IMR-90 (cell line): Measurements from ENCODE around the gene SLC44A5. TPM values are rescaled to one million over a fixed set of nuclear protein-coding genes. Genes with fewer than 3 reads are reported as not detected.

ENCODE experiments used
- ATAC-seq: fragments of 200-7000 bp; cut with Tn5 transposase; 2 replicates; pipeline ENCODE4 v1.9.1; 2020; ENCODE audit warnings: low read depth, mild to moderate bottlenecking, moderate library complexity
- BruUV-seq: library from RNA; stranded (reverse); fragments of 400-500 nt; replicated peaks from 2 replicates; lab custom pipeline; 2021; lab: Mats Ljungman, UMichigan
- CTCF ChIA-PET: fragments of 300-600 bp; formaldehyde crosslinking; extraction: SDS; loops from one replicate; lab custom pipeline; 2021; ENCODE audit warnings: antibody characterized with exemption; lab: Yijun Ruan, JAX
- POLR2A ChIA-PET: fragments of 300-600 bp; sonication (Branson Sonifier 250); formaldehyde crosslinking; loops from one replicate; lab custom pipeline; 2022; ENCODE audit warnings: antibody characterized with exemption; ENCODE audit not compliant: unreplicated experiment; lab: Charles Lee
- DNase-seq: peaks from one replicate; pipeline ENCODE4 v3.0.0; 2013
- H2AFZ ChIP-seq: replicated peaks from 2 replicates; pipeline ENCODE3; 2013; ENCODE audit warnings: low read length, mild to moderate bottlenecking; ENCODE audit not compliant: poor library complexity
- H2AK5ac ChIP-seq: 2 replicates; pipeline ENCODE4 v1.6.1; 2013; ENCODE audit warnings: low read depth, low read length, inconsistent platforms
- H2AK9ac ChIP-seq: replicated peaks from 2 replicates; pipeline ENCODE3; 2013; ENCODE audit warnings: mild to moderate bottlenecking, low read depth, low read length, moderate library complexity; ENCODE audit not compliant: poor library complexity
- H2BK120ac ChIP-seq: 2 replicates; pipeline ENCODE4 v1.6.1; 2013; ENCODE audit warnings: low read depth, low read length, inconsistent platforms
- H2BK15ac ChIP-seq: 3 replicates; pipeline ENCODE4 v1.6.1; 2013; ENCODE audit warnings: low read depth, low read length, inconsistent platforms
- H2BK20ac ChIP-seq: 2 replicates; pipeline ENCODE4 v1.6.1; 2013; ENCODE audit warnings: low read depth, mild to moderate bottlenecking, inconsistent platforms, low read length, moderate library complexity
- H2BK5ac ChIP-seq: 2 replicates; pipeline ENCODE4 v1.6.1; 2013; ENCODE audit warnings: mild to moderate bottlenecking, low read depth, low read length, inconsistent platforms; ENCODE audit not compliant: poor library complexity, severe bottlenecking
- H3K14ac ChIP-seq: replicated peaks from 2 replicates; pipeline ENCODE4 v1.6.1; 2013; ENCODE audit warnings: low read depth, low read length, inconsistent platforms
- H3K18ac ChIP-seq: 2 replicates; pipeline ENCODE4 v1.6.1; 2013; ENCODE audit warnings: low read depth, low read length, control low read depth
- H3K23ac ChIP-seq: 2 replicates; pipeline ENCODE4 v1.6.1; 2013; ENCODE audit warnings: low read depth, low read length, inconsistent platforms
- H3K27ac ChIP-seq: 2 replicates; pipeline ENCODE4 v1.5.1; 2013; ENCODE audit warnings: mild to moderate bottlenecking, control low read depth, low read length; ENCODE audit not compliant: insufficient read depth
- H3K27me3 ChIP-seq: 2 replicates; pipeline ENCODE4 v1.6.1; 2013; ENCODE audit warnings: low read length; ENCODE audit not compliant: control insufficient read depth, insufficient read depth
- H3K36me3 ChIP-seq: 2 replicates; pipeline ENCODE4 v1.6.1; 2013; ENCODE audit warnings: low read length, mixed read lengths; ENCODE audit not compliant: control insufficient read depth, insufficient read depth
- H3K4ac ChIP-seq: 2 replicates; pipeline ENCODE4 v1.6.1; 2013; ENCODE audit warnings: low read depth, low read length, inconsistent platforms
- H3K4me1 ChIP-seq: 2 replicates; pipeline ENCODE4 v1.6.1; 2013; ENCODE audit warnings: low read length, mixed read lengths; ENCODE audit not compliant: control insufficient read depth, insufficient read depth
- H3K4me2 ChIP-seq: 2 replicates; pipeline ENCODE4 v1.6.1; 2013; ENCODE audit warnings: low read depth, mild to moderate bottlenecking, control low read depth, low read length, moderate library complexity
- H3K4me3 ChIP-seq: 2 replicates; pipeline ENCODE4 v1.5.1; 2013; ENCODE audit warnings: low read depth, mild to moderate bottlenecking, control low read depth, low read length, moderate library complexity; ENCODE audit not compliant: insufficient read depth
- H3K56ac ChIP-seq: 2 replicates; pipeline ENCODE4 v1.6.1; 2013; ENCODE audit warnings: low read length, inconsistent platforms; ENCODE audit not compliant: insufficient read depth; ENCODE audit errors: extremely low read depth
- H3K79me1 ChIP-seq, 2 experiments: 2 replicates each; pipeline ENCODE4 v1.6.1; 2013; ENCODE audit warnings: low read length in 2 of 2, inconsistent platforms in 1 of 2, low read depth in 1 of 2
- H3K9ac ChIP-seq: 2 replicates; pipeline ENCODE4 v1.6.1; 2013; ENCODE audit warnings: low read depth, low read length, control low read depth
- H3K9me1 ChIP-seq: 2 replicates; pipeline ENCODE4 v1.6.1; 2013; ENCODE audit warnings: low read length, inconsistent platforms; ENCODE audit not compliant: insufficient read depth
- H3K9me3 ChIP-seq: 2 replicates; pipeline ENCODE4 v1.6.1; 2013; ENCODE audit warnings: low read length; ENCODE audit not compliant: control insufficient read depth, insufficient read depth
- H4K20me1 ChIP-seq: 2 replicates; pipeline ENCODE4 v1.6.1; 2013; ENCODE audit warnings: low read length, inconsistent platforms; ENCODE audit not compliant: insufficient read depth
- H4K5ac ChIP-seq: 2 replicates; pipeline ENCODE4 v1.6.1; 2013; ENCODE audit warnings: mild to moderate bottlenecking, low read depth, low read length, control low read depth
- H4K8ac ChIP-seq, 2 experiments: 2 replicates each; pipeline ENCODE4 v1.6.1; 2013; ENCODE audit warnings: low read depth in 2 of 2, low read length in 2 of 2, control low read depth in 1 of 2, inconsistent platforms in 1 of 2
- H4K91ac ChIP-seq: 2 replicates; pipeline ENCODE4 v1.6.1; 2013; ENCODE audit warnings: low read depth, low read length, inconsistent platforms; ENCODE audit not compliant: insufficient read depth
- BHLHE40 ChIP-seq: fragments of 150-350 bp; IDR thresholded peaks from 2 replicates; pipeline ENCODE4 v1.6.1; 2016; ENCODE audit warnings: mild to moderate bottlenecking, low read depth, low read length
- CEBPB ChIP-seq: IDR thresholded peaks from 2 replicates; pipeline ENCODE4 v1.6.1; 2012; ENCODE audit warnings: low read depth, low read length, improper control_type of control experiment
- FOS ChIP-seq: fragments of 150-350 bp; IDR thresholded peaks from 2 replicates; pipeline ENCODE4 v1.6.1; 2016; ENCODE audit warnings: low read depth, low read length
- MAFK ChIP-seq: IDR thresholded peaks from 2 replicates; pipeline ENCODE4 v1.6.1; 2012; ENCODE audit warnings: low read depth, low read length, improper control_type of control experiment
- MAZ ChIP-seq: IDR thresholded peaks from 2 replicates; pipeline ENCODE4 v1.6.1; 2012; ENCODE audit warnings: low read depth, mild to moderate bottlenecking, low read length, improper control_type of control experiment, moderate library complexity, borderline replicate concordance
- NFE2L2 ChIP-seq: fragments of 150-350 bp; IDR thresholded peaks from 2 replicates; pipeline ENCODE4 v1.6.1; 2016; ENCODE audit warnings: low read depth, mild to moderate bottlenecking, low read length
- POLR2A ChIP-seq: IDR thresholded peaks from 2 replicates; pipeline ENCODE4 v1.6.1; 2012; ENCODE audit warnings: mild to moderate bottlenecking, low read depth, low read length
- RAD21 ChIP-seq: IDR thresholded peaks from 2 replicates; pipeline ENCODE4 v1.6.1; 2012; ENCODE audit warnings: low read length, improper control_type of control experiment
- RCOR1 ChIP-seq: IDR thresholded peaks from 2 replicates; pipeline ENCODE4 v1.6.1; 2012; ENCODE audit warnings: mild to moderate bottlenecking, low read length, improper control_type of control experiment; ENCODE audit not compliant: insufficient replicate concordance
- RFX5 ChIP-seq: IDR thresholded peaks from 2 replicates; pipeline ENCODE4 v1.8.0; 2012; ENCODE audit warnings: low read depth, mild to moderate bottlenecking, low read length, moderate library complexity
- WGBS, 2 experiments: methylation state at CpG; one replicate each; pipeline versions ENCODE4 v1.1.5 to v1.1.7; 2013; ENCODE audit warnings: missing lambda C conversion rate in 2 of 2; ENCODE audit not compliant: insufficient read length in 1 of 2; ENCODE audit errors: extremely low coverage in 2 of 2; 5-methylcytosine and 5-hydroxymethylcytosine counted together
- dilution Hi-C: fragments of 300-500 bp; cut with HindIII; formaldehyde crosslinking; loops from one replicate; pipeline ENCODE4 v1.14.3; 2018; ENCODE audit warnings: low sequenced_read_pairs; ENCODE audit not compliant: unreplicated experiment
- in situ Hi-C: fragments of 300-500 bp; cut with MboI; formaldehyde crosslinking; loops from 3 replicates; pipeline ENCODE4 v1.14.3; 2019; ENCODE audit warnings: low sequenced_read_pairs, inconsistent platforms, mixed read lengths
- intact Hi-C: fragments of 100-400 bp; cut with micrococcal nuclease; formaldehyde crosslinking; loops from 2 replicates; pipeline ENCODE4 v1.10.0; 2022
- polyA plus RNA-seq, 3 experiments: library from polyadenylated mRNA; depleted of rRNA; stranded (reverse); fragments of >200 nt; gene quantifications; 2 replicates each; pipeline ENCODE4 v1.2.3, GENCODE V29; 2012; ENCODE audit warnings: low replicate concordance in 1 of 3
- total RNA-seq: library from RNA; depleted of rRNA; stranded (reverse); fragments of >200 nt; gene quantifications from 2 replicates; pipeline ENCODE4 v1.2.3, GENCODE V29; 2012
- TF ChIP-seq, protein P1 (sequence below): fragments of 150-350 bp; IDR thresholded peaks from 2 replicates; pipeline ENCODE4 v1.6.1; 2017; ENCODE audit warnings: mild to moderate bottlenecking, antibody characterized with exemption, low read length, low read depth
- TF ChIP-seq, protein P2 (sequence below): conservative IDR thresholded peaks from 2 replicates; pipeline ENCODE4 v1.5.1; 2012; ENCODE audit warnings: mild to moderate bottlenecking, low read depth, low read length, improper control_type of control experiment

The SLC44A5 gene
- total and polyA plus RNA-seq, 2 of the 4 experiments (the other 2 are of a cell fraction), result under 0.01 TPM; not detected in 1

- Histone ChIP-seq H3K9me3 (no peaks in the 10 kb centered on the region), H3K56ac (no peak overlapping the region), H3K27me3 (no peaks in the 10 kb centered on the region), H4K20me1 (no peaks in the 10 kb centered on the region), H2BK120ac (no peak overlapping the region), H3K4me1 (no peaks in the 10 kb centered on the region), H3K9ac (no peak overlapping the region), H2BK15ac (no peak overlapping the region), H3K9me1 (no peaks in the 10 kb centered on the region), H3K23ac (no peak overlapping the region), H3K4me3 (no peak overlapping the region), H2AK9ac (no peak overlapping the region), H3K27ac (no peak overlapping the region), H3K4me2 (no peak overlapping the region), H2BK5ac (no peak overlapping the region), H4K5ac (no peak overlapping the region), H4K8ac (no peak overlapping the region), H3K14ac (no peak overlapping the region), H3K4ac (no peak overlapping the region), H2BK20ac (no peak overlapping the region), H2AFZ (no peak overlapping the region), H3K79me1 (no peaks in the 10 kb centered on the region), H3K18ac (no peak overlapping the region), H4K91ac (no peak overlapping the region), H3K36me3 (no peaks in the 10 kb centered on the region), H2AK5ac (no peak overlapping the region)
- POLR2A ChIA-PET, result no interaction called here
- DNase-seq, result no peak
- dilution Hi-C loops (no loop called here), in situ Hi-C loops (no loop called here), intact Hi-C loops (no loop called here)
- ATAC-seq, result no peak
- BruUV-seq, result no TSS peak
- TF ChIP-seq RAD21 (no peak), RFX5 (no peak), FOS (no peak), MAZ (no peak), MAFK (no peak), RCOR1 (no peak), CEBPB (no peak), NFE2L2 (no peak), POLR2A (no peak), BHLHE40 (no peak)
- TF ChIP-seq, protein P1, sequence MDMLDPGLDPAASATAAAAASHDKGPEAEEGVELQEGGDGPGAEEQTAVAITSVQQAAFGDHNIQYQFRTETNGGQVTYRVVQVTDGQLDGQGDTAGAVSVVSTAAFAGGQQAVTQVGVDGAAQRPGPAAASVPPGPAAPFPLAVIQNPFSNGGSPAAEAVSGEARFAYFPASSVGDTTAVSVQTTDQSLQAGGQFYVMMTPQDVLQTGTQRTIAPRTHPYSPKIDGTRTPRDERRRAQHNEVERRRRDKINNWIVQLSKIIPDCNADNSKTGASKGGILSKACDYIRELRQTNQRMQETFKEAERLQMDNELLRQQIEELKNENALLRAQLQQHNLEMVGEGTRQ, result no peak
- TF ChIP-seq, protein P2, sequence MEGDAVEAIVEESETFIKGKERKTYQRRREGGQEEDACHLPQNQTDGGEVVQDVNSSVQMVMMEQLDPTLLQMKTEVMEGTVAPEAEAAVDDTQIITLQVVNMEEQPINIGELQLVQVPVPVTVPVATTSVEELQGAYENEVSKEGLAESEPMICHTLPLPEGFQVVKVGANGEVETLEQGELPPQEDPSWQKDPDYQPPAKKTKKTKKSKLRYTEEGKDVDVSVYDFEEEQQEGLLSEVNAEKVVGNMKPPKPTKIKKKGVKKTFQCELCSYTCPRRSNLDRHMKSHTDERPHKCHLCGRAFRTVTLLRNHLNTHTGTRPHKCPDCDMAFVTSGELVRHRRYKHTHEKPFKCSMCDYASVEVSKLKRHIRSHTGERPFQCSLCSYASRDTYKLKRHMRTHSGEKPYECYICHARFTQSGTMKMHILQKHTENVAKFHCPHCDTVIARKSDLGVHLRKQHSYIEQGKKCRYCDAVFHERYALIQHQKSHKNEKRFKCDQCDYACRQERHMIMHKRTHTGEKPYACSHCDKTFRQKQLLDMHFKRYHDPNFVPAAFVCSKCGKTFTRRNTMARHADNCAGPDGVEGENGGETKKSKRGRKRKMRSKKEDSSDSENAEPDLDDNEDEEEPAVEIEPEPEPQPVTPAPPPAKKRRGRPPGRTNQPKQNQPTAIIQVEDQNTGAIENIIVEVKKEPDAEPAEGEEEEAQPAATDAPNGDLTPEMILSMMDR, result no peak
- CTCF ChIA-PET, result no interaction called here
- 40% methylated on average over 1 of the region's 3 CpGs; no CpG with 5 or more reads in 1 of the 2 experiments for WGBS, 2 experiments
Observed at GRCh38 chr1:75625795-75626194, 14.9 kb upstream of the SLC44A5 start.
